Right lobe of liver (tissue), 6 donors: ENCODE results near the gene ATP5F1A. TPM values are rescaled to one million over a fixed set of nuclear protein-coding genes. Genes with fewer than 3 reads are reported as not detected.
A peak's percentile ranks its signal among the peaks of the same experiment; 100 is the strongest.

ENCODE experiments used
- ATAC-seq, 4 donors: fragments of 200-7000 bp; cut with Tn5 transposase; one replicate each; pipeline ENCODE4 v1.9.1; 2020; ENCODE audit warnings: mild to moderate bottlenecking in 4 of 4, moderate library complexity in 4 of 4
- DNase-seq, 3 donors: peaks; one replicate each; pipeline ENCODE4 v3.0.0-alpha.2; 2020
- H3K27ac ChIP-seq, 3 donors: fragments of 200-600 bp; one replicate each; pipeline ENCODE4 v1.8.0; 2022
- H3K27me3 ChIP-seq, 2 donors: fragments of 200-600 bp; one replicate each; pipeline ENCODE4 v1.8.0; 2022
- H3K36me3 ChIP-seq, 4 donors: fragments of 200-600 bp; sonication (generic) in 1 of 4; one replicate each; pipeline versions ENCODE4 v1.5.1 to v1.8.0; 2017 to 2022; ENCODE audit warnings: control low read depth in 1 of 4
- H3K4me1 ChIP-seq, 4 donors: fragments of 200-600 bp; sonication (generic) in 1 of 4; one replicate each; pipeline versions ENCODE4 v1.5.1 to v1.8.0; 2017 to 2022; ENCODE audit warnings: control low read depth in 1 of 4
- H3K4me3 ChIP-seq, 3 donors: fragments of 200-600 bp; one replicate each; pipeline ENCODE4 v1.8.0; 2022
- H3K9me3 ChIP-seq, 4 donors: fragments of 200-600 bp; sonication (generic) in 1 of 4; one replicate each; pipeline versions ENCODE4 v1.5.1 to v1.8.0; 2017 to 2022; ENCODE audit warnings: control low read depth in 1 of 4
- CTCF ChIP-seq, 4 donors: fragments of 200-600 bp in 3 of 4; fragments of 450-650 bp in 1 of 4; IDR thresholded peaks; one replicate each; pipeline versions ENCODE4 v1.5.1 to v1.8.0; 2016 to 2022; ENCODE audit warnings: antibody characterized with exemption in 4 of 4, mild to moderate bottlenecking in 2 of 4
- POLR2A ChIP-seq: fragments of 450-650 bp; IDR thresholded peaks from one replicate; pipeline ENCODE4 v1.6.1; 2017; ENCODE audit warnings: antibody characterized with exemption, mild to moderate bottlenecking
- WGBS: methylation state at CpG from one replicate; pipeline ENCODE4 v1.1.6; 2018; ENCODE audit warnings: low coverage, low lambda C conversion rate; ENCODE audit not compliant: insufficient coverage; ENCODE audit errors: missing lambda C conversion rate; 5-methylcytosine and 5-hydroxymethylcytosine counted together
- intact Hi-C, 2 donors: fragments of 100-400 bp; cut with DNase I; formaldehyde crosslinking; loops; one replicate each; pipeline versions ENCODE4 v1.11.2 to v1.14.1; 2022
- total RNA-seq, 6 experiments: library from RNA; depleted of rRNA in 2 of 6; stranded (reverse); fragments of >200 nt in 2 of 6; fragmentation: NEBNext Ultra II Directional in 3 of 6; extraction: Animal tissue kit (Norgen Biotek cat#: 25700) in 3 of 6; gene quantifications; one replicate each; pipeline versions ENCODE4 v1.1.0 to v1.2.4, GENCODE V29; 2016 to 2023
- donor health status: DM: no; HTN: yes; CAD: no.
- donor health status: DM: no; HTN: no; CAD: no.
- donor health status: DM: no; HTN: no; CAD: no.
- donor health status: DM: no; HTN: yes; CAD: no.
- donor health status: DM: no; HTN: yes; CAD: no.

ATP5F1A gene
- total RNA-seq, 6 experiments from 2014 or later = 243 to 405 (median 286) TPM

GRCh38 chr18:46072376-46072867 lies 25.7 kb downstream of the ATP5F1A start:
- Histone ChIP-seq H3K9me3 (no peaks in the 10 kb centered on the region), H3K4me3 (peak overlapping the region; percentile 74 to 91 (median 83)), H3K27ac (peak overlapping the region; percentile 51 to 82 (median 59)), H3K27me3 (no peaks in the 10 kb centered on the region), H3K4me1 (peaks cover 0 to 28% (median 6%) of the 10 kb centered on the region in 4 donors), H3K36me3 (no peaks in the 10 kb centered on the region)
- TF ChIP-seq CTCF (IDR thresholded peaks at IDR 0.05) (no peak), POLR2A (no peak)
- ATAC-seq (no peak), DNase-seq (no peak)
- intact Hi-C loops = no loop called here
- 40% methylated on average over 16 of the region's 25 CpGs for WGBS

- H3K27me3 ChIP-seq = no peaks in the 10 kb centered on the region
- H3K4me3 ChIP-seq = peak within 1 kb of the TSS; percentile 74 to 91 (median 83)
- H3K27ac ChIP-seq = peak within 1 kb of the TSS; percentile 51 to 82 (median 59)
- 0% methylated on average over 1 of the region's 75 CpGs for whole genome bisulfite sequencing
- H3K9me3 ChIP-seq = no peaks in the 10 kb centered on the region
- DNase-seq = peak; percentile 79 to 87 (median 81)
- intact Hi-C loops = no loop called here
- H3K36me3 ChIP-seq = no peaks in the 10 kb centered on the region
- ATAC-seq = peak; percentile 59 to 73 (median 70)
- TF ChIP-seq CTCF (IDR thresholded peaks at IDR 0.05) = no peak
- peak; percentile 73 for TF ChIP-seq POLR2A
- peaks cover 0 to 28% (median 6%) of the 10 kb centered on the region in 4 donors for H3K4me1 ChIP-seq
Observed at GRCh38 chr18:46071653-46072375, 26.3 kb downstream of the ATP5F1A start, which contains the start of gene PSTPIP2. Gene PSTPIP2, minus strand, starts transcription at chr18:46072260. Its CDS starts 72 bp downstream, at chr18:46072188.

- WGBS = 32% methylated on average over 11 of the region's 13 CpGs
- no peak for TF ChIP-seq POLR2A
- no peak for TF ChIP-seq CTCF (IDR thresholded peaks at IDR 0.05)
- Histone ChIP-seq H3K9me3 (no peaks in the 10 kb centered on the region), H3K27ac (peak overlapping the region; percentile 51 to 82 (median 59)), H3K36me3 (no peaks in the 10 kb centered on the region), H3K27me3 (no peaks in the 10 kb centered on the region), H3K4me1 (peaks cover 0 to 28% (median 6%) of the 10 kb centered on the region in 4 donors), H3K4me3 (peak overlapping the region; percentile 74 to 91 (median 83))
- DNase-seq (peak in 1 of 3 donors; percentile 49), ATAC-seq (peak in 3 of 4 donors; percentile 2 to 4 (median 3))
- intact Hi-C loops = no loop called here
Observed at GRCh38 chr18:46070815-46071652, 27.1 kb downstream of the ATP5F1A start.

- WGBS = 58% methylated on average over 5 of the region's 6 CpGs
- ATAC-seq (no peak), DNase-seq (no peak)
- H3K27me3 ChIP-seq = no peaks in the 10 kb centered on the region
- intact Hi-C loops = no loop called here
- H3K9me3 ChIP-seq = no peaks in the 10 kb centered on the region
- peaks cover 0 to 28% (median 6%) of the 10 kb centered on the region in 4 donors for H3K4me1 ChIP-seq
- TF ChIP-seq POLR2A = no peak
- H3K36me3 ChIP-seq = no peaks in the 10 kb centered on the region
- no peak overlapping the region for H3K4me3 ChIP-seq
- no peak overlapping the region for H3K27ac ChIP-seq
Observed at GRCh38 chr18:46070232-46070631, 27.9 kb downstream of the ATP5F1A start.
